HCT116 (cell line): Measurements from ENCODE around the gene SLC35A1. TPM values are rescaled to one million over a fixed set of nuclear protein-coding genes. Genes with fewer than 3 reads are reported as not detected.
A peak's percentile ranks its signal among the peaks of the same experiment; 100 is the strongest.

Source experiments
- ATAC-seq: fragments of 200-7000 bp; cut with Tn5 transposase; 2 replicates; pipeline ENCODE4 v1.9.1; 2020; ENCODE audit warnings: mild to moderate bottlenecking, moderate library complexity
- BruUV-seq: library from RNA; stranded (reverse); fragments of 400-500 nt; replicated peaks from 2 replicates; lab custom pipeline; 2021; lab: Mats Ljungman, UMichigan
- CTCF ChIA-PET: fragments of 300-600 bp; sonication (Branson Sonifier 250); formaldehyde crosslinking; loops from one replicate; lab custom pipeline; 2021; ENCODE audit warnings: antibody characterized with exemption; lab: Charles Lee
- POLR2A ChIA-PET: fragments of 300-600, 350-600 bp; sonication (Branson Sonifier 250); formaldehyde crosslinking; loops from one replicate; lab custom pipeline; 2021; ENCODE audit warnings: antibody characterized with exemption; lab: Charles Lee
- RAD21 ChIA-PET, 2 experiments: fragments of 300-600 bp; sonication (Branson Sonifier 250); formaldehyde crosslinking; loops; one replicate each; lab custom pipeline; 2023; ENCODE audit warnings: low total read pairs in 2 of 2; ENCODE audit not compliant: uncharacterized antibody in 2 of 2, unreplicated experiment in 2 of 2, low non-redundant PET in 1 of 2; lab: Charles Lee
- DNase-seq: peaks from one replicate; pipeline ENCODE4 v3.0.0-alpha.2; 2010; ENCODE audit warnings: low read depth, low spot score
- H2AFZ ChIP-seq: fragments of 200-600 bp; shearing (Covaris generic), sonication (generic); 2 replicates; pipeline ENCODE4 v1.6.1; 2017; ENCODE audit warnings: low read depth, mixed run types, mixed read lengths, antibody characterized with exemption, low read length; ENCODE audit not compliant: poor library complexity, severe bottlenecking
- H3K27ac ChIP-seq: 2 replicates; pipeline ENCODE4 v1.5.1; 2012; ENCODE audit warnings: low read depth, low read length
- H3K27me3 ChIP-seq: fragments of 200-600 bp; sonication (generic); 2 replicates; pipeline ENCODE4 v1.6.1; 2016; ENCODE audit warnings: mixed run types, low read length, mixed read lengths; ENCODE audit not compliant: insufficient read depth
- H3K36me3 ChIP-seq, 2 experiments: fragments of 200-500 bp in 1 of 2; fragments of 200-600 bp in 1 of 2; sonication (Bioruptor generic) in 1 of 2; sonication (generic) in 1 of 2; 2 replicates each; pipeline versions ENCODE4 v1.5.1 to v1.6.1; 2014 to 2016; ENCODE audit warnings: low read length in 2 of 2, inconsistent platforms in 1 of 2, mixed read lengths in 1 of 2, mixed run types in 1 of 2; ENCODE audit not compliant: insufficient read depth in 2 of 2, control insufficient read depth in 1 of 2
- H3K4me1 ChIP-seq, 2 experiments: fragments of 200-600 bp in 1 of 2; sonication (generic) in 1 of 2; 2 replicates each; pipeline versions ENCODE4 v1.5.1 to v1.6.1; 2012 to 2017; ENCODE audit warnings: low read length in 2 of 2, inconsistent platforms in 1 of 2, mild to moderate bottlenecking in 1 of 2, mixed read lengths in 1 of 2, mixed run types in 1 of 2, moderate library complexity in 1 of 2; ENCODE audit not compliant: insufficient read depth in 2 of 2, control insufficient read depth in 1 of 2
- H3K4me2 ChIP-seq: fragments of 200-600 bp; sonication (generic); 2 replicates; pipeline ENCODE4 v1.6.1; 2017; ENCODE audit warnings: mixed run types, low read length, mixed read lengths
- H3K4me3 ChIP-seq, 2 experiments: fragments of 200-600 bp in 1 of 2; sonication (generic) in 1 of 2; replicated peaks in 1 of 2; 2 replicates each; pipeline ENCODE4 v1.5.1; 2011 to 2016; ENCODE audit warnings: low read length in 2 of 2, control low read depth in 1 of 2, low read depth in 1 of 2, mild to moderate bottlenecking in 1 of 2, mixed read lengths in 1 of 2, mixed run types in 1 of 2
- H3K79me2 ChIP-seq: fragments of 200-600 bp; sonication (generic); 2 replicates; pipeline ENCODE4 v1.6.1; 2017; ENCODE audit warnings: mild to moderate bottlenecking, mixed run types, low read length, moderate library complexity, mixed read lengths; ENCODE audit not compliant: insufficient read depth
- H3K9ac ChIP-seq: fragments of 200-600 bp; sonication (generic); 2 replicates; pipeline ENCODE4 v1.6.1; 2016; ENCODE audit warnings: low read length, mixed read lengths
- H3K9me2 ChIP-seq: fragments of 200-600 bp; sonication (generic), shearing (Covaris generic); 2 replicates; pipeline ENCODE4 v1.6.1; 2017; ENCODE audit warnings: mixed run types, mild to moderate bottlenecking, moderate library complexity; ENCODE audit not compliant: insufficient read depth
- H3K9me3 ChIP-seq, 2 experiments: fragments of 200-500 bp in 1 of 2; fragments of 200-600 bp in 1 of 2; sonication (Bioruptor generic) in 1 of 2; sonication (generic) in 1 of 2; 2 replicates each; pipeline ENCODE4 v1.6.1; 2014 to 2017; ENCODE audit warnings: low read length in 2 of 2, mixed read lengths in 2 of 2, inconsistent platforms in 1 of 2, low read depth in 1 of 2, mild to moderate bottlenecking in 1 of 2, mixed run types in 1 of 2, moderate library complexity in 1 of 2; ENCODE audit not compliant: control insufficient read depth in 1 of 2, insufficient read depth in 1 of 2
- H4K20me1 ChIP-seq: fragments of 200-600 bp; sonication (generic), shearing (Covaris generic); 2 replicates; pipeline ENCODE4 v1.6.1; 2017; ENCODE audit warnings: mixed run types, mild to moderate bottlenecking, moderate library complexity; ENCODE audit not compliant: insufficient read depth
- CEBPB ChIP-seq: IDR thresholded peaks from 2 replicates; pipeline ENCODE4 v1.6.1; 2012; ENCODE audit warnings: low read depth
- JUND ChIP-seq: IDR thresholded peaks from 2 replicates; pipeline ENCODE4 v1.6.1; 2012
- POLR2AphosphoS5 ChIP-seq: IDR thresholded peaks from 2 replicates; pipeline ENCODE4 v1.6.1; 2011; ENCODE audit warnings: mild to moderate bottlenecking, low read depth, low read length, moderate library complexity
- YY1 ChIP-seq: IDR thresholded peaks from 2 replicates; pipeline ENCODE4 v1.6.1; 2011; ENCODE audit warnings: low read length, low read depth, moderate library complexity, mild to moderate bottlenecking; ENCODE audit not compliant: insufficient replicate concordance; ENCODE audit errors: extremely low read depth
- intact Hi-C: fragments of 100-400 bp; cut with micrococcal nuclease; formaldehyde crosslinking; loops from 2 replicates; pipeline ENCODE4 v1.10.0; 2022
- total RNA-seq: library from RNA; stranded (reverse); gene quantifications from one replicate; pipeline ENCODE4 v1.2.1, GENCODE V29; 2021; ENCODE audit not compliant: unreplicated experiment

The SLC35A1 gene
- total RNA-seq, 1 experiment from 2014 or later: 29.1 TPM

GRCh38 chr6:87473419-87473903, 687 bp downstream of the SLC35A1 start:
- DNase-seq: no peak
- intact Hi-C loops: loop anchor here (2.0 to 5.0 kb wide), 3 partner anchors 66 to 316 kb away; partner anchors contain the start of genes AKIRIN2, CFAP206 and ZNF292
- H3K4me1 ChIP-seq: peaks cover 14 to 38% of the 10 kb centered on the region in 2 experiments
- H4K20me1 ChIP-seq: no peaks in the 10 kb centered on the region
- no TSS peak for BruUV-seq
- no peak overlapping the region for H2AFZ ChIP-seq
- peak overlapping the region; percentile 77 to 82 for H3K4me3 ChIP-seq
- TF ChIP-seq JUND: no peak
- peak; percentile 47; the same call in 1 of the 2 replicates for TF ChIP-seq CEBPB
- TF ChIP-seq, all 23 proteins: peak for 1
- RAD21 ChIA-PET: no interaction called here
- peaks cover 0 to 10% of the 10 kb centered on the region in 2 experiments; a peak in 1 of 4 replicates for H3K36me3 ChIP-seq
- ATAC-seq: peak; percentile 69
- CTCF ChIA-PET: no interaction called here
- H3K79me2 ChIP-seq: peaks cover 54% of the 10 kb centered on the region
- POLR2A ChIA-PET: no interaction called here
- H3K27me3 ChIP-seq: no peaks in the 10 kb centered on the region
- H3K27ac ChIP-seq: peak overlapping the region; percentile 77
- H3K4me2 ChIP-seq: peak overlapping the region; percentile 88
- no peaks in the 10 kb centered on the region for H3K9me2 ChIP-seq
- no peaks in the 10 kb centered on the region for H3K9me3 ChIP-seq
- H3K9ac ChIP-seq: peak overlapping the region; percentile 82

- CTCF ChIA-PET: no interaction called here
- TF ChIP-seq POLR2AphosphoS5 (no peak), YY1 (no peak)
- RAD21 ChIA-PET: no interaction called here
- intact Hi-C loops: no loop called here
- DNase-seq (no peak), ATAC-seq (no peak)
- H3K9ac ChIP-seq: peak overlapping the region; percentile 72
- no peak overlapping the region for H2AFZ ChIP-seq
- peaks cover 31 to 51% of the 10 kb centered on the region in 2 experiments for H3K4me1 ChIP-seq
- peaks cover 0 to 14% of the 10 kb centered on the region in 2 experiments; a peak in 1 of 4 replicates for H3K36me3 ChIP-seq
- H3K4me3 ChIP-seq: peak overlapping the region in 1 of 2 experiments; percentile 56; a peak in 1 of 4 replicates
- POLR2A ChIA-PET: no interaction called here
- no peaks in the 10 kb centered on the region for H3K9me2 ChIP-seq
- H3K9me3 ChIP-seq: no peaks in the 10 kb centered on the region
- H4K20me1 ChIP-seq: no peaks in the 10 kb centered on the region
- peak overlapping the region; percentile 90; the same call in 1 of the 2 replicates for H3K27ac ChIP-seq
- H3K4me2 ChIP-seq: peak overlapping the region; percentile 87
- BruUV-seq: no TSS peak
- no peaks in the 10 kb centered on the region for H3K27me3 ChIP-seq
- peaks cover 42% of the 10 kb centered on the region for H3K79me2 ChIP-seq
Observed at GRCh38 chr6:87481931-87482330, 9.2 kb downstream of the SLC35A1 start.
